NCI-H146 (cell line): ENCODE results near the gene TBXA2R.

Experiments used
- DNase-seq: peaks from one replicate; lab custom pipeline; 2025; lab: John Stamatoyannopoulos, UW

The TBXA2R gene

GRCh38 chr19:3551792-3552095 is 54.9 kb downstream of the TBXA2R start:
- DNase-seq = no peak

GRCh38 chr19:3550947-3551791 is 55.5 kb downstream of the TBXA2R start:
- DNase-seq = no peak

GRCh38 chr19:3549816-3550215 is 56.9 kb downstream of the TBXA2R start:
- no peak for DNase-seq

GRCh38 chr19:3548606-3549005 is 58.1 kb downstream of the TBXA2R start:
- DNase-seq = no peak

GRCh38 chr19:3547767-3548282 is 58.9 kb downstream of the TBXA2R start:
- DNase-seq = no peak

- no peak for DNase-seq
Measured at GRCh38 chr19:3547301-3547731, 59.4 kb downstream of the TBXA2R start.

- no peak for DNase-seq
Measured at GRCh38 chr19:3546119-3546518, 60.6 kb downstream of the TBXA2R start.

- DNase-seq = no peak
Measured at GRCh38 chr19:3545669-3546034, 61.0 kb downstream of the TBXA2R start.

GRCh38 chr19:3544742-3545668 is 61.7 kb downstream of the TBXA2R start:
- DNase-seq = peak; percentile 19
